ENCODE results near the gene RCAN2. TPM values are rescaled to one million over a fixed set of nuclear protein-coding genes. Genes with fewer than 3 reads are reported as not detected.

The RCAN2 gene
- total RNA-seq, 1 donor from 2014 or later: 4.6 TPM

- TF ChIP-seq CTCF (conservative IDR thresholded peaks at IDR 0.05): no peak
- peaks cover 2% of the 10 kb centered on the region for H3K27me3 Mint-ChIP-seq
- H3K9me3 Mint-ChIP-seq: no peaks in the 10 kb centered on the region
- no peaks in the 10 kb centered on the region for H3K36me3 Mint-ChIP-seq
- no peak for DNase-seq (ENCODE audit: extremely low spot score, unreplicated experiment)
- H3K27ac Mint-ChIP-seq: no peak overlapping the region
- H3K4me1 Mint-ChIP-seq (ENCODE audit: unreplicated experiment): no peaks in the 10 kb centered on the region
- no peak overlapping the region for H3K4me3 Mint-ChIP-seq
Measured at GRCh38 chr6:46235242-46235641, 256.0 kb downstream of the RCAN2 start.

DNA sequence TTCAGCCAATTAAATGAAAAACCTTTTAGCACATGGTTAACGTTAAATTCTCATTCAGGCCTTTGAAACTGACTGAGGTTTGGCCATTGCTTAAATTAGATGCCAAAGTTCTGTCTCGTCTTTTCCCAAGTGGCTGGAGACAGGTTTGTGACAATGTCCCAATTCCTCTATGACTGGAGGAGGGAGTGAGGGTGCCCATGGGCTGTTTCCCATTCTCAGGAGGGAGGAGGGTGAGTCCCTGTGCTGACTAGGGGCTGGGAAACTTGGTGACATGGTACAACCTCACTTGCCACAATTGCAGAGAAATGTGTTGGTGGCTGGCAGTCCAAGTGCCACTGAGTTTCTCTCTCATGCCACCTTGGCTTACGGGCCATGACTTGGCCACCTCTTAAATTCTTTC, 256.5 kb downstream of the RCAN2 start:
- TF ChIP-seq CTCF (conservative IDR thresholded peaks at IDR 0.05): no peak
- Mint-ChIP-seq H3K4me1 (ENCODE audit: unreplicated experiment) (no peaks in the 10 kb centered on the region), H3K36me3 (no peaks in the 10 kb centered on the region), H3K4me3 (no peak overlapping the region), H3K9me3 (no peaks in the 10 kb centered on the region), H3K27ac (no peak overlapping the region), H3K27me3 (peaks cover 2% of the 10 kb centered on the region)
- no peak for DNase-seq (ENCODE audit: extremely low spot score, unreplicated experiment)

- Mint-ChIP-seq H3K4me3 (no peak overlapping the region), H3K27ac (no peak overlapping the region), H3K9me3 (peaks cover 4% of the 10 kb centered on the region), H3K4me1 (ENCODE audit: unreplicated experiment) (no peaks in the 10 kb centered on the region), H3K27me3 (peaks cover 2% of the 10 kb centered on the region), H3K36me3 (no peaks in the 10 kb centered on the region)
- TF ChIP-seq CTCF (conservative IDR thresholded peaks at IDR 0.05): no peak
- no peak for DNase-seq (ENCODE audit: extremely low spot score, unreplicated experiment)
Measured at GRCh38 chr6:46234156-46234556, 257.1 kb downstream of the RCAN2 start.

- Mint-ChIP-seq H3K4me1 (ENCODE audit: unreplicated experiment) (no peaks in the 10 kb centered on the region), H3K9me3 (peaks cover 5% of the 10 kb centered on the region), H3K4me3 (no peak overlapping the region), H3K27ac (no peak overlapping the region), H3K27me3 (peaks cover 2% of the 10 kb centered on the region), H3K36me3 (no peaks in the 10 kb centered on the region)
- no peak for DNase-seq (ENCODE audit: extremely low spot score, unreplicated experiment)
- TF ChIP-seq CTCF (conservative IDR thresholded peaks at IDR 0.05): no peak
Measured at GRCh38 chr6:46233129-46233528, 258.1 kb downstream of the RCAN2 start.

DNA sequence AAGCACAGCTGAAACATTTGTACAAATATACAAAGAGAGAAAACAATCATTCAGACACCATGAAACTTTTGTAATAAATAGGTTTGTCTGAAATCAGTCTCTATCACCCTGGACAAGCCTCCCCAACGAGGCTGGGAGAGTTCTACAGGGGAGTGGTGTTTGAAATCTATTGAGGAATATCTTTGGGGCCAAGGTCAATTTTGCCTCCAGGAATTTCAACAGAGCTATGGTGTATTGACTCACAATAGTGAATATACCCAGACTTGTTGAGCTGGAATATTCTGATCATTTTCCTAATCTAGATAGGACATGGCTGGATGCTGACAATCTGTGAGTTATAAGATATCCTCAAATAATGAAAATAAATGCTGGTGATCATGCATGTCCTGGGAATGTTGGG, 269.0 kb downstream of the RCAN2 start:
- no peak for TF ChIP-seq CTCF (conservative IDR thresholded peaks at IDR 0.05)
- Mint-ChIP-seq H3K4me3 (no peak overlapping the region), H3K27ac (no peak overlapping the region), H3K9me3 (no peaks in the 10 kb centered on the region), H3K4me1 (ENCODE audit: unreplicated experiment) (peaks cover 4% of the 10 kb centered on the region), H3K27me3 (no peaks in the 10 kb centered on the region), H3K36me3 (no peaks in the 10 kb centered on the region)
- no peak for DNase-seq (ENCODE audit: extremely low spot score, unreplicated experiment)

DNA sequence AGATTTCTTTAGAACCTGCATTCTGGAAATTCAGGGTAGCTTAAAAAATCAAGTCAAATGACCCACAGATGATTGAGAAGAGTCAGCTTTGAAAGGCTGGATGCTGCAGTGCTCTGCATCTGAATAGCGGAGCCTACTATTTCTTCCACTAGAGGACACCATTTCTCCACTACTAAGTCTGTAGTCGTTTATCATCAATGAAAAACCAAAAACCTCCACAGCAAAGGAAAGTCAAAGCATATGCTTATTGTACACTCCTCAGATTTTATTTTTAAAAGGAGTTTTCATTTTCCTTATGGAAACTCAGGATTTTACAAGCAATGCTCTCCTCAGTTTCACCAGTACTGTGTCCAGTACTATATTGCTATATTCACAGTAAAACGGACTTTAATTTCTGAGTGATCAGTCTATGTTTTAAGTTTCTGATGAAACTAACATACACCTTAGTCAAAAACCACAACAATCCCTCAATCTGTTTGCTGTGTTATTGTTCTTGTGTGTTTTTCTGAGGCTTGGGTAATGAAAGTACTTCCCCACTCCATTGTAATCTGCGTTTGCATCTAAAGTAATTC, 269.9 kb downstream of the RCAN2 start:
- no peaks in the 10 kb centered on the region for H3K27me3 Mint-ChIP-seq
- DNase-seq (ENCODE audit: extremely low spot score, unreplicated experiment): no peak
- H3K4me1 Mint-ChIP-seq (ENCODE audit: unreplicated experiment): peaks cover 4% of the 10 kb centered on the region
- no peak overlapping the region for H3K4me3 Mint-ChIP-seq
- H3K36me3 Mint-ChIP-seq: no peaks in the 10 kb centered on the region
- peak; percentile 90 for TF ChIP-seq CTCF (conservative IDR thresholded peaks at IDR 0.05)
- no peak overlapping the region for H3K27ac Mint-ChIP-seq
- no peaks in the 10 kb centered on the region for H3K9me3 Mint-ChIP-seq

Measured in type B pancreatic cell (in vitro differentiated cells).